DOHH2 (cell line): ENCODE measurements around the gene EXOC3L2.
A peak's percentile ranks its signal among the peaks of the same experiment; 100 is the strongest.

Experiments used
- H3F3A ChIP-seq: fragments of 200-600 bp; sonication (generic), shearing (Covaris generic); 2 replicates; pipeline ENCODE4 v1.6.0; 2016; ENCODE audit warnings: antibody characterized with exemption, mild to moderate bottlenecking; ENCODE audit not compliant: control insufficient read depth, insufficient read depth
- H3K27ac ChIP-seq: fragments of 200-600 bp; sonication (generic); 2 replicates; pipeline ENCODE4 v1.5.1; 2014; ENCODE audit warnings: low read depth, mild to moderate bottlenecking, low read length, moderate library complexity
- H3K27me3 ChIP-seq: fragments of 200-600 bp; sonication (generic); 2 replicates; pipeline ENCODE4 v1.6.1; 2014; ENCODE audit warnings: mild to moderate bottlenecking, low read length, mixed read lengths; ENCODE audit not compliant: control insufficient read depth
- H3K36me3 ChIP-seq: fragments of 200-600 bp; sonication (generic); 2 replicates; pipeline ENCODE4 v1.6.1; 2014; ENCODE audit warnings: mild to moderate bottlenecking, low read length, moderate library complexity, mixed read lengths; ENCODE audit not compliant: control insufficient read depth
- H3K4me1 ChIP-seq: fragments of 200-600 bp; sonication (generic); 2 replicates; pipeline ENCODE4 v1.6.1; 2014; ENCODE audit warnings: mild to moderate bottlenecking, low read length, mixed read lengths; ENCODE audit not compliant: control insufficient read depth
- H3K4me2 ChIP-seq: fragments of 200-600 bp; sonication (generic); 2 replicates; pipeline ENCODE4 v1.6.0; 2014; ENCODE audit warnings: mild to moderate bottlenecking, low read length, moderate library complexity
- H3K4me3 ChIP-seq: fragments of 200-600 bp; sonication (generic); 2 replicates; pipeline ENCODE4 v1.5.1; 2014; ENCODE audit warnings: mild to moderate bottlenecking, low read length, mixed read lengths
- H3K79me2 ChIP-seq: fragments of 200-600 bp; sonication (generic); 2 replicates; pipeline ENCODE4 v1.6.1; 2014; ENCODE audit warnings: mild to moderate bottlenecking, low read length, mixed read lengths; ENCODE audit not compliant: control insufficient read depth
- H3K9me2 ChIP-seq: fragments of 200-600 bp; sonication (generic); replicated peaks from 2 replicates; pipeline ENCODE4 v1.6.1; 2014; ENCODE audit warnings: mild to moderate bottlenecking, low read length, mixed read lengths; ENCODE audit not compliant: control insufficient read depth
- H3K9me3 ChIP-seq: fragments of 200-600 bp; sonication (generic); 2 replicates; pipeline ENCODE4 v1.6.1; 2014; ENCODE audit warnings: antibody characterized with exemption, low read length, mixed read lengths; ENCODE audit not compliant: control insufficient read depth, insufficient read depth
- H4K20me1 ChIP-seq: fragments of 200-600 bp; sonication (generic); 2 replicates; pipeline ENCODE4 v1.6.0; 2014; ENCODE audit warnings: low read depth, mild to moderate bottlenecking, antibody characterized with exemption, low read length, moderate library complexity; ENCODE audit not compliant: control insufficient read depth, insufficient read depth
- EZH2phosphoT487 ChIP-seq: fragments of 200-600 bp; sonication (generic); IDR thresholded peaks from 2 replicates; pipeline ENCODE4 v1.6.1; 2017; ENCODE audit warnings: borderline replicate concordance, mild to moderate bottlenecking, antibody characterized with exemption, low read length, moderate library complexity, mixed read lengths
- TF ChIP-seq, protein P1 (sequence below): fragments of 200-600 bp; sonication (generic); IDR thresholded peaks from one replicate; pipeline ENCODE4 v1.5.1; 2014; ENCODE audit warnings: antibody characterized with exemption, mild to moderate bottlenecking, low read depth, low read length; ENCODE audit not compliant: poor library complexity, severe bottlenecking

Gene EXOC3L2

DNA sequence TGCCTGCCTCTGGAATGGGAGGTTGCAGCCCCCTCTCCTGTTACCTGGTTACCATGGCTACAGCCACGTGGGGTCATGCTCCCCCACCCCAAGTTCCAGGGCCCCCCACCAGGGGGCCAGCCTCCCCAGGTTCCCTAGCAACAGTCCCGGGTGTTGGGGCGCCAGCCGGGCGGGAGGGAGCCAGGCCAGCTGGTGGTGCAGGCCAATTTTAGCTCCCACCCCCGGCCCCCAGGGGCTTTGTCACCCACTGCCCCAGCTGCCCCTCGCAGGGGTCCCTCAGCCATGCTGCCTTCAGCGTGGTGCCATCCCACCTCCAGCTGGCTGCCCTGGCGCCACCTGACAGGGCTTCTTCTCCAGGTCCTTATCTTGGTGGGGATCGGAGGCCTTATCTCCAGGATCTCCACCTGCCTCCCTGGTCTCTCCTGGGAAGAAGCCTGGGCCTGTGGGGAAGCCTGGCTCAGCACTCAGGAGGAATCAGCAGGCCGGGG is 8.9 kb upstream of the EXOC3L2 start:
- H3K27me3 ChIP-seq: peaks cover 11% of the 10 kb centered on the region
- no peaks in the 10 kb centered on the region for H3K9me3 ChIP-seq
- H3K4me1 ChIP-seq: peaks cover 24% of the 10 kb centered on the region
- H3K79me2 ChIP-seq: peaks cover 10% of the 10 kb centered on the region; the same call in 1 of the 2 replicates
- no peak overlapping the region for H3K27ac ChIP-seq
- TF ChIP-seq EZH2phosphoT487: no peak
- TF ChIP-seq, protein P1, sequence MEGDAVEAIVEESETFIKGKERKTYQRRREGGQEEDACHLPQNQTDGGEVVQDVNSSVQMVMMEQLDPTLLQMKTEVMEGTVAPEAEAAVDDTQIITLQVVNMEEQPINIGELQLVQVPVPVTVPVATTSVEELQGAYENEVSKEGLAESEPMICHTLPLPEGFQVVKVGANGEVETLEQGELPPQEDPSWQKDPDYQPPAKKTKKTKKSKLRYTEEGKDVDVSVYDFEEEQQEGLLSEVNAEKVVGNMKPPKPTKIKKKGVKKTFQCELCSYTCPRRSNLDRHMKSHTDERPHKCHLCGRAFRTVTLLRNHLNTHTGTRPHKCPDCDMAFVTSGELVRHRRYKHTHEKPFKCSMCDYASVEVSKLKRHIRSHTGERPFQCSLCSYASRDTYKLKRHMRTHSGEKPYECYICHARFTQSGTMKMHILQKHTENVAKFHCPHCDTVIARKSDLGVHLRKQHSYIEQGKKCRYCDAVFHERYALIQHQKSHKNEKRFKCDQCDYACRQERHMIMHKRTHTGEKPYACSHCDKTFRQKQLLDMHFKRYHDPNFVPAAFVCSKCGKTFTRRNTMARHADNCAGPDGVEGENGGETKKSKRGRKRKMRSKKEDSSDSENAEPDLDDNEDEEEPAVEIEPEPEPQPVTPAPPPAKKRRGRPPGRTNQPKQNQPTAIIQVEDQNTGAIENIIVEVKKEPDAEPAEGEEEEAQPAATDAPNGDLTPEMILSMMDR: peak; percentile 47
- no peaks in the 10 kb centered on the region for H3K36me3 ChIP-seq
- H4K20me1 ChIP-seq: no peaks in the 10 kb centered on the region
- H3K9me2 ChIP-seq: no peaks in the 10 kb centered on the region
- 0 out of 2 replicates have a peak, but pooled peaks cover 1% of the 10 kb centered on the region for H3F3A ChIP-seq
- H3K4me3 ChIP-seq: no peak overlapping the region
- H3K4me2 ChIP-seq: no peak overlapping the region

DNA sequence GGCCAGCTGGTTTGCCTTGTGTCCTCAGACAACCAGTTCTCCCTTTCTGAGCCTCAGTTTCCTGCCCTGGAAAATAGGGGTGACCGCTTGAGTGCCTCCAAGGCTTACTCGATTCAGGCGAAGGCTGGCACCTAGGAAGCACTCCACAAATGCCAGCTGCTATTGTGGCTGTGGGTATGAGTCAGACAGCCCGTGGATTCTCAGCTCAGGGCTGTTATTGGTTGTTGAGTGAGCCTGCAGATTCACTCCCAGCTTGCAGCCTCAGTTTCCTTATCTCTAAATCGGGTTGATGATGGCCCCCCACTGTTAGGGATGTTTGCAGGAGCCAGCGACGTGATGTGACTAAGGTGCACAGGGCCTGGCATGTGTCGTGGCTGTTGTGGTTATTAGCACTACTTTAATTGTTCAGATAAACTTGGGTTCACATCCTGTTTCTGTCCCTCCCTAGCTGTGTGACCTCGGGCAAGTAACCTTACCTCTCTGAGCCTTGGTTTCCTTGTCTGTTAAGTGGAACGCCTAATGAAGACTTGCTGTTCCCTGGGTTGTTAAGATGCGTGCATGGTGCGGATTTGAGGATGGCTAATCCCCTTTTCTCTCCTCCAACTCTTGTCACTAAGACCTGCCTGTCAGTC is 8.3 kb upstream of the EXOC3L2 start:
- Histone ChIP-seq H4K20me1 (no peaks in the 10 kb centered on the region), H3K9me3 (no peaks in the 10 kb centered on the region), H3K36me3 (no peaks in the 10 kb centered on the region), H3K27ac (no peak overlapping the region), H3K4me2 (no peak overlapping the region), H3K79me2 (peaks cover 10% of the 10 kb centered on the region; the same call in 1 of the 2 replicates), H3K4me3 (no peak overlapping the region), H3K4me1 (peaks cover 25% of the 10 kb centered on the region), H3F3A (0 out of 2 replicates have a peak, but pooled peaks cover 3% of the 10 kb centered on the region), H3K27me3 (peaks cover 11% of the 10 kb centered on the region), H3K9me2 (no peaks in the 10 kb centered on the region)
- TF ChIP-seq EZH2phosphoT487: no peak
- TF ChIP-seq, protein P1: no peak

DNA sequence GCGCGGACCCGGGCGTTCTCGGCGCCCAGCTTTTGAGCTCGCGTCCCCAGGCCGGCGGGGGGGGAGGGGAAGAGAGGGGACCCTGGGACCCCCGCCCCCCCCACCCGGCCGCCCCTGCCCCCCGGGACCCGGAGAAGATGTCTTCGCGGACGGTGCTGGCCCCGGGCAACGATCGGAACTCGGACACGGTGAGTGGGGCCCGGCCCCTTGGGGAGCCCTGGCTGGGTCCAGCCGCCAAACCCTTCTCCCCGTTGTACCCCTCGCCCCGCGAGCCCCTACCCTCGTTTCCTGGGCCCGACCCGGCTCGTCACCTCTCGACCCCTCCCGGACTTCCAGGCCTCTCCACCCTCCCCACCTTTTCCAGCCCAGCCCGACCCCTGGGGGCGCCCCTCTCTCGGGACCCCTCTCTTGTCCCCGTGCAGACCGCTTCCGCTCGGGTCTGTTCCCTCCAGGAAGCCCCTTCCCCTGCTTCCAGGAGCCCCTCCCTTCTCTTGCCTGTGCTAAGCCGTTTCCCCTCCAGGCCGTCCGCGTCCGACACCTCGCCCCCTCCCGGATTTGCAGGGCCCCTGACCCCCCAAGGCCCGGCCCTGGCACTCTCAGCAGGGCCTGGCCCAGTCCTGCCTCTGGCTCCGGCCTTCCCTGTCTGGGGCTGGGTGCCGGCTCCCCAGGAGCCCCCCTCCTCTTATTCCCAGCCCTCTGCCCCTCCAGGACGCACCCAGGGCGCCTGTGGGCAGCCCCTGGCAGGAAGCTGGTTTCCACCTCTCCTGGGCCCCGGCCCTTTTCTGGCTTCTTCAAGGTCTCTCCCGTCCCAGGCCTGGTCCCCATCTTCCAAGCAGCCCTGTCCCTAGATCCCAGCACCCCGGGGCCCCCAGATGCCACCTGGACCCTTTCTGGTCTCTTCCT is 6.5 kb upstream of the EXOC3L2 start:
- Histone ChIP-seq H3K4me3 (peak overlapping the region; percentile 93), H3F3A (0 out of 2 replicates have a peak, but pooled peaks cover 3% of the 10 kb centered on the region), H3K4me2 (peak overlapping the region; percentile 86), H3K9me3 (no peaks in the 10 kb centered on the region), H3K79me2 (peaks cover 10% of the 10 kb centered on the region; the same call in 1 of the 2 replicates), H4K20me1 (no peaks in the 10 kb centered on the region), H3K4me1 (peaks cover 25% of the 10 kb centered on the region), H3K9me2 (no peaks in the 10 kb centered on the region), H3K27me3 (peaks cover 11% of the 10 kb centered on the region), H3K36me3 (no peaks in the 10 kb centered on the region), H3K27ac (no peak overlapping the region)
- TF ChIP-seq EZH2phosphoT487: no peak
- TF ChIP-seq, protein P1: peak; percentile 12
